IMR-90 (cell line): ENCODE results near the gene GTF3C1. TPM values are rescaled to one million over a fixed set of nuclear protein-coding genes. Genes with fewer than 3 reads are reported as not detected.

Experiments used
- ATAC-seq: fragments of 200-7000 bp; cut with Tn5 transposase; 2 replicates; pipeline ENCODE4 v1.9.1; 2020; ENCODE audit warnings: low read depth, mild to moderate bottlenecking, moderate library complexity
- BruUV-seq: library from RNA; stranded (reverse); fragments of 400-500 nt; replicated peaks from 2 replicates; lab custom pipeline; 2021; lab: Mats Ljungman, UMichigan
- CTCF ChIA-PET: fragments of 300-600 bp; formaldehyde crosslinking; extraction: SDS; loops from one replicate; lab custom pipeline; 2021; ENCODE audit warnings: antibody characterized with exemption; lab: Yijun Ruan, JAX
- POLR2A ChIA-PET: fragments of 300-600 bp; sonication (Branson Sonifier 250); formaldehyde crosslinking; loops from one replicate; lab custom pipeline; 2022; ENCODE audit warnings: antibody characterized with exemption; ENCODE audit not compliant: unreplicated experiment; lab: Charles Lee
- DNase-seq: peaks from one replicate; pipeline ENCODE4 v3.0.0; 2013
- H2AFZ ChIP-seq: replicated peaks from 2 replicates; pipeline ENCODE3; 2013; ENCODE audit warnings: low read length, mild to moderate bottlenecking; ENCODE audit not compliant: poor library complexity
- H2AK5ac ChIP-seq: 2 replicates; pipeline ENCODE4 v1.6.1; 2013; ENCODE audit warnings: low read depth, low read length, inconsistent platforms
- H2AK9ac ChIP-seq: replicated peaks from 2 replicates; pipeline ENCODE3; 2013; ENCODE audit warnings: mild to moderate bottlenecking, low read depth, low read length, moderate library complexity; ENCODE audit not compliant: poor library complexity
- H2BK120ac ChIP-seq: 2 replicates; pipeline ENCODE4 v1.6.1; 2013; ENCODE audit warnings: low read depth, low read length, inconsistent platforms
- H2BK15ac ChIP-seq: 3 replicates; pipeline ENCODE4 v1.6.1; 2013; ENCODE audit warnings: low read depth, low read length, inconsistent platforms
- H2BK20ac ChIP-seq: 2 replicates; pipeline ENCODE4 v1.6.1; 2013; ENCODE audit warnings: low read depth, mild to moderate bottlenecking, inconsistent platforms, low read length, moderate library complexity
- H2BK5ac ChIP-seq: 2 replicates; pipeline ENCODE4 v1.6.1; 2013; ENCODE audit warnings: mild to moderate bottlenecking, low read depth, low read length, inconsistent platforms; ENCODE audit not compliant: poor library complexity, severe bottlenecking
- H3K14ac ChIP-seq: replicated peaks from 2 replicates; pipeline ENCODE4 v1.6.1; 2013; ENCODE audit warnings: low read depth, low read length, inconsistent platforms
- H3K18ac ChIP-seq: 2 replicates; pipeline ENCODE4 v1.6.1; 2013; ENCODE audit warnings: low read depth, low read length, control low read depth
- H3K23ac ChIP-seq: 2 replicates; pipeline ENCODE4 v1.6.1; 2013; ENCODE audit warnings: low read depth, low read length, inconsistent platforms
- H3K27ac ChIP-seq: 2 replicates; pipeline ENCODE4 v1.5.1; 2013; ENCODE audit warnings: mild to moderate bottlenecking, control low read depth, low read length; ENCODE audit not compliant: insufficient read depth
- H3K27me3 ChIP-seq: 2 replicates; pipeline ENCODE4 v1.6.1; 2013; ENCODE audit warnings: low read length; ENCODE audit not compliant: control insufficient read depth, insufficient read depth
- H3K36me3 ChIP-seq: 2 replicates; pipeline ENCODE4 v1.6.1; 2013; ENCODE audit warnings: low read length, mixed read lengths; ENCODE audit not compliant: control insufficient read depth, insufficient read depth
- H3K4ac ChIP-seq: 2 replicates; pipeline ENCODE4 v1.6.1; 2013; ENCODE audit warnings: low read depth, low read length, inconsistent platforms
- H3K4me1 ChIP-seq: 2 replicates; pipeline ENCODE4 v1.6.1; 2013; ENCODE audit warnings: low read length, mixed read lengths; ENCODE audit not compliant: control insufficient read depth, insufficient read depth
- H3K4me2 ChIP-seq: 2 replicates; pipeline ENCODE4 v1.6.1; 2013; ENCODE audit warnings: low read depth, mild to moderate bottlenecking, control low read depth, low read length, moderate library complexity
- H3K4me3 ChIP-seq: 2 replicates; pipeline ENCODE4 v1.5.1; 2013; ENCODE audit warnings: low read depth, mild to moderate bottlenecking, control low read depth, low read length, moderate library complexity; ENCODE audit not compliant: insufficient read depth
- H3K56ac ChIP-seq: 2 replicates; pipeline ENCODE4 v1.6.1; 2013; ENCODE audit warnings: low read length, inconsistent platforms; ENCODE audit not compliant: insufficient read depth; ENCODE audit errors: extremely low read depth
- H3K79me1 ChIP-seq, 2 experiments: 2 replicates each; pipeline ENCODE4 v1.6.1; 2013; ENCODE audit warnings: low read length in 2 of 2, inconsistent platforms in 1 of 2, low read depth in 1 of 2
- H3K9ac ChIP-seq: 2 replicates; pipeline ENCODE4 v1.6.1; 2013; ENCODE audit warnings: low read depth, low read length, control low read depth
- H3K9me1 ChIP-seq: 2 replicates; pipeline ENCODE4 v1.6.1; 2013; ENCODE audit warnings: low read length, inconsistent platforms; ENCODE audit not compliant: insufficient read depth
- H3K9me3 ChIP-seq: 2 replicates; pipeline ENCODE4 v1.6.1; 2013; ENCODE audit warnings: low read length; ENCODE audit not compliant: control insufficient read depth, insufficient read depth
- H4K20me1 ChIP-seq: 2 replicates; pipeline ENCODE4 v1.6.1; 2013; ENCODE audit warnings: low read length, inconsistent platforms; ENCODE audit not compliant: insufficient read depth
- H4K5ac ChIP-seq: 2 replicates; pipeline ENCODE4 v1.6.1; 2013; ENCODE audit warnings: mild to moderate bottlenecking, low read depth, low read length, control low read depth
- H4K8ac ChIP-seq, 2 experiments: 2 replicates each; pipeline ENCODE4 v1.6.1; 2013; ENCODE audit warnings: low read depth in 2 of 2, low read length in 2 of 2, control low read depth in 1 of 2, inconsistent platforms in 1 of 2
- H4K91ac ChIP-seq: 2 replicates; pipeline ENCODE4 v1.6.1; 2013; ENCODE audit warnings: low read depth, low read length, inconsistent platforms; ENCODE audit not compliant: insufficient read depth
- NFE2L2 ChIP-seq: fragments of 150-350 bp; IDR thresholded peaks from 2 replicates; pipeline ENCODE4 v1.6.1; 2016; ENCODE audit warnings: low read depth, mild to moderate bottlenecking, low read length
- RAD21 ChIP-seq: IDR thresholded peaks from 2 replicates; pipeline ENCODE4 v1.6.1; 2012; ENCODE audit warnings: low read length, improper control_type of control experiment
- WGBS, 2 experiments: methylation state at CpG; one replicate each; pipeline versions ENCODE4 v1.1.5 to v1.1.7; 2013; ENCODE audit warnings: missing lambda C conversion rate in 2 of 2; ENCODE audit not compliant: insufficient read length in 1 of 2; ENCODE audit errors: extremely low coverage in 2 of 2; 5-methylcytosine and 5-hydroxymethylcytosine counted together
- dilution Hi-C: fragments of 300-500 bp; cut with HindIII; formaldehyde crosslinking; loops from one replicate; pipeline ENCODE4 v1.14.3; 2018; ENCODE audit warnings: low sequenced_read_pairs; ENCODE audit not compliant: unreplicated experiment
- in situ Hi-C: fragments of 300-500 bp; cut with MboI; formaldehyde crosslinking; loops from 3 replicates; pipeline ENCODE4 v1.14.3; 2019; ENCODE audit warnings: low sequenced_read_pairs, inconsistent platforms, mixed read lengths
- intact Hi-C: fragments of 100-400 bp; cut with micrococcal nuclease; formaldehyde crosslinking; loops from 2 replicates; pipeline ENCODE4 v1.10.0; 2022
- polyA plus RNA-seq, 3 experiments: library from polyadenylated mRNA; depleted of rRNA; stranded (reverse); fragments of >200 nt; gene quantifications; 2 replicates each; pipeline ENCODE4 v1.2.3, GENCODE V29; 2012; ENCODE audit warnings: low replicate concordance in 1 of 3
- total RNA-seq: library from RNA; depleted of rRNA; stranded (reverse); fragments of >200 nt; gene quantifications from 2 replicates; pipeline ENCODE4 v1.2.3, GENCODE V29; 2012
- TF ChIP-seq, protein P1 (sequence below): fragments of 150-350 bp; IDR thresholded peaks from 2 replicates; pipeline ENCODE4 v1.6.1; 2017; ENCODE audit warnings: mild to moderate bottlenecking, antibody characterized with exemption, low read length, low read depth

GTF3C1 gene
- total and polyA plus RNA-seq, 2 of the 4 experiments (the other 2 are of a cell fraction): 50.8 to 68.1 TPM

DNA sequence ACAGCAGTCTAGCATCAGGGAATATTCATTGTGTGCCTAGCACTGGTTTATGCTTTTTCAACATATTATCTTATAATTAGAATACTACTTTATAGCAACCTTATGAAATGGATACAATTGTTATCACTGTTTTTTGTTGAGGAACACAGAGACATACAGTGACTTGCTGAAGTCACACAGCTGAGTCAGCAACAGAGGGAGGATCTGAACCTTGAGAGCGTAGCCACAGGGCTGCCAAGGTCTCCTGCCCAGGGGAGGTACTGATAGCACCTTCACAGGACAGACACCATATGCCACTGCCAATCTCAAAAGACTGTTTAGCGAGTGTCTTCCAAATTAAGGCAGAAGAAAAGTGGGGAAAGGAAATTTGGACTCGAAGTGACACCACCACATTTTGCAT, 63.0 kb downstream of the GTF3C1 start:
- BruUV-seq: no TSS peak
- CTCF ChIA-PET: no interaction called here
- Histone ChIP-seq H4K5ac (no peak overlapping the region), H3K18ac (no peak overlapping the region), H2AK5ac (no peak overlapping the region), H3K14ac (no peak overlapping the region), H3K4me2 (no peak overlapping the region), H3K23ac (no peak overlapping the region), H4K8ac (no peak overlapping the region), H3K9ac (no peak overlapping the region), H3K4me1 (no peaks in the 10 kb centered on the region), H2AFZ (no peak overlapping the region), H3K4ac (no peak overlapping the region), H3K4me3 (no peak overlapping the region), H3K36me3 (peaks cover 85% of the 10 kb centered on the region), H2BK5ac (no peak overlapping the region), H3K9me3 (no peaks in the 10 kb centered on the region), H2BK120ac (no peak overlapping the region), H2BK20ac (no peak overlapping the region), H4K20me1 (no peaks in the 10 kb centered on the region), H3K9me1 (peaks cover 9% of the 10 kb centered on the region; the same call in 1 of the 2 replicates), H2BK15ac (no peak overlapping the region), H4K91ac (no peak overlapping the region), H3K56ac (no peak overlapping the region), H3K79me1 (peaks cover 1 to 4% of the 10 kb centered on the region in 2 experiments; a peak in 2 of 4 replicates), H3K27me3 (no peaks in the 10 kb centered on the region), H2AK9ac (no peak overlapping the region), H3K27ac (no peak overlapping the region)
- DNase-seq (no peak), ATAC-seq (no peak)
- POLR2A ChIA-PET: no interaction called here
- TF ChIP-seq NFE2L2 (no peak), RAD21 (no peak)
- TF ChIP-seq, protein P1, sequence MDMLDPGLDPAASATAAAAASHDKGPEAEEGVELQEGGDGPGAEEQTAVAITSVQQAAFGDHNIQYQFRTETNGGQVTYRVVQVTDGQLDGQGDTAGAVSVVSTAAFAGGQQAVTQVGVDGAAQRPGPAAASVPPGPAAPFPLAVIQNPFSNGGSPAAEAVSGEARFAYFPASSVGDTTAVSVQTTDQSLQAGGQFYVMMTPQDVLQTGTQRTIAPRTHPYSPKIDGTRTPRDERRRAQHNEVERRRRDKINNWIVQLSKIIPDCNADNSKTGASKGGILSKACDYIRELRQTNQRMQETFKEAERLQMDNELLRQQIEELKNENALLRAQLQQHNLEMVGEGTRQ: no peak
- no CpG with 5 or more reads among the region's 3 CpGs for WGBS, 2 experiments
- in situ Hi-C loops: no loop called here
- dilution Hi-C loops: no loop called here
- intact Hi-C loops: no loop called here
